GM21447 (cell line): ENCODE results near the gene PWP1.
"Not testable (repeated sequence)": the region's sequence is repeated elsewhere in the genome, so short reads cannot be mapped to it uniquely, and the experiment has no call there.

Experiments used
- ATAC-seq: cut with Tn5 transposase; IDR thresholded peaks from one replicate; pipeline ENCODE4 v1.9.1; 2021; ENCODE audit not compliant: unreplicated experiment

Gene PWP1

GRCh38 chr12:107667464-107667863 lies 18.1 kb upstream of the PWP1 start:
- no peak for ATAC-seq

GRCh38 chr12:107668320-107669098 lies 17.1 kb upstream of the PWP1 start:
- no peak for ATAC-seq

- ATAC-seq: no peak
These were observed 15.7 kb upstream of the PWP1 start for GRCh38 chr12:107669946-107670345.

- no peak for ATAC-seq
These were observed 14.5 kb upstream of the PWP1 start for GRCh38 chr12:107670999-107671643.

- no peak for ATAC-seq
These were observed 7.9 kb upstream of the PWP1 start for GRCh38 chr12:107677671-107678070.

GRCh38 chr12:107679336-107679735 lies 6.3 kb upstream of the PWP1 start:
- no peak for ATAC-seq

DNA sequence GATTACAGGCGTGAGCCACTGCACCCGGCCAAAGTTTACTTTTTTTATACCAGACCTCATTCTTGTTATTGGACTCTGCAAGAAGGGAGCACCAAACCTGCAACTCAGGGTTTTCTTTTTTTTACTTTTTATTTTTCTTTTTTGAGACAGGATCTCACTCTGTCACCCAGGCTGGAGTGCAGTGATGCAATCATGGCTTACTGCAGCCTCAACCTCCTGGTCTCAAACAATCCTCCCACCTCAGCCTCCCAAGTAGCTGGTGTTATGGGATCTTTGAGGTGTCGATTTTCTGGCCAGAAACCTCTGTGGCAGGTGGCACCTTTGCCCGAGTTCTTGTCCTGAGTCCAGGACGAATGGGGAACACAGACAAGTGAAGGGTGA lies 4.2 kb upstream of the PWP1 start:
- no peak for ATAC-seq

DNA sequence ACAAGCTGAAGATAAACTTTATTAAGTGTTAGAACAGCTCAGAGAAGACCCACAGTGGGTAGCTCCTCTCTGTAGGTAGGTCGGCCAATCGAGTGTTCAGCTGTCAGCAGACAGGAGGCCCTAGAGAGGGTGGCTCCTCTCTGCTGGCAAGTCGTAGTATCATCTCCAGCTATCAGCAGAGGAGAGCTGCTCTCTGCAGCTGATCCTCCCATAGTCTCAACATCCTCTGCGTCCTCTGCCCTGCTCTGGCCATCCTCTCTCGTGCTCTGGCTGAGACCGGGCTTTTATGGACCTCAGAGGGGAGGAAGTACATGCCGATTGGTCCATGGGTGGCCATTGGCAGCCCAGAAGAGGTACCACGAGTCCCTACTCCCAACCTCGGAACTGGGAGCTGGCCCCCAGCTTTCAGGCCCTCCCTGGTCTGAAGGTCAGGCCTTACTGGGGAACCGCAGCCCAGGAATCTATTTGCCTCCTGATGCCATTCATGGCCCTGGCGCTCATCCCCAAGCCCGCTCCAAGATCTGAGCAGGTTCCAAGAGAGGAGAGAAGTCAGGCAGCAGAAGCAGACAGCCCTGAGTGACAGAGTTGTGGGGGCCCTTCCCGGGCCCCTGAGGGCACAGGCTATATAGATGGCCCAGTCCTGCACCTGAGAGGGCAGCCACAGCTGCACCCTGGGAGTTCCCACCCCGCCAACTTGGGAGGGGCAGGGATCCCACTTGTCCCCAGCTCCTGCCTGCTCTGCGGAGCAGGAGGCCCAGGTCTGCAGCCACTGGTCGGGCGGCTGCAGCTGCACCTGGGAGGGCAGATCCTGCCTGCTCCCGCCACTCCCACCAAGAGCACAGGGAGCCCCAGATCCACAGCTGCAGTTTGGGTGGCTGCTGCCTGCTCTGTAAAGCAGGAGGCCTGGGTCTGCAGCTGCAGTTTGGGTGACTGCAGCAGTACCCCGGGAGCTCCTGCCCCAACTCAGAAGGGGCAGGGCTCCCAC lies 3.5 kb upstream of the PWP1 start:
- no peak for ATAC-seq

GRCh38 chr12:107684029-107684795 lies 1.4 kb upstream of the PWP1 start:
- no peak for ATAC-seq

GRCh38 chr12:107684990-107685359 lies 624 bp upstream of the PWP1 start:
- no peak for ATAC-seq

GRCh38 chr12:107695772-107696171 lies 10.2 kb downstream of the PWP1 start:
- not testable (repeated sequence) for ATAC-seq

DNA sequence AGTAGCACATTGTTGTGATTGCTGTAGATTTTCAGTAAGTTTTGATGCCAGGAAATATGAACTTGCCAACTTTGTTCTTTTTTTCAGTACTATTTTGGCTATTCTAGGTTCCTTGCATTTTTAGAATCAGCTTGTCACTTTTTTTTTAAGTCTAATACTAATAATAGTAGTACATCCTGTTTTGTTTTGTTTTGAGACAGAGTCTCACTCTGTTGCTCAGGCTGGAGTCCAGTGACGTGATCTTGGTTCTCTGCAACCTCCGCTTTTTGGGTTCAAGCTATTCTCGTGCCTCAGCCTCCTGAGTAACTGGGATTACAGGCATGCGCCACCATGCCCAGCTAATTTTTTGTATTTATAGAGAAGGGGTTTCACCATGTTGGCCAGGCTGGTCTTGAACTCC lies 16.5 kb downstream of the PWP1 start:
- ATAC-seq: no peak

- ATAC-seq: no peak
These were observed 18.4 kb downstream of the PWP1 start for GRCh38 chr12:107704041-107704440.

DNA sequence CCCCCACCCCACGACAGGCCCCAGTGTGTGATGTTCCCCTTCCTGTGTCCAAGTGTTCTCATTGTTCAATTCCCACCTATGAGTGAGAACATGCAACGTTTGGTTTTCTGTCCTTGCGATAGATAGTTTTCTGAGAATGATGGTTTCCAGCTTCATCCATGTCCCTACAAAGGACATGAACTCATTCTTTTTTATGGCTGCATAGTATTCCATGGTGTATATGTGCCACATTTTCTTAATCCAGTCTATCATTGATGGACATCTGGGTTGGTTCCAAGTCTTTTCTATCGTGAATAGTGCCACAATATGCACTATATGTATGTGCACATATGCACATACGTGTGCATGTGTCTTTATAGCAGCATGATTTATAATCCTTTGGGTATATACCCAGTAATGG lies 19.9 kb downstream of the PWP1 start:
- not testable (repeated sequence) for ATAC-seq

- ATAC-seq: no peak
These were observed 30.2 kb downstream of the PWP1 start for GRCh38 chr12:107715780-107716179.

GRCh38 chr12:107718606-107719005 lies 33.0 kb downstream of the PWP1 start:
- ATAC-seq: no peak

GRCh38 chr12:107727327-107727726 lies 41.7 kb downstream of the PWP1 start:
- not testable (repeated sequence) for ATAC-seq

DNA sequence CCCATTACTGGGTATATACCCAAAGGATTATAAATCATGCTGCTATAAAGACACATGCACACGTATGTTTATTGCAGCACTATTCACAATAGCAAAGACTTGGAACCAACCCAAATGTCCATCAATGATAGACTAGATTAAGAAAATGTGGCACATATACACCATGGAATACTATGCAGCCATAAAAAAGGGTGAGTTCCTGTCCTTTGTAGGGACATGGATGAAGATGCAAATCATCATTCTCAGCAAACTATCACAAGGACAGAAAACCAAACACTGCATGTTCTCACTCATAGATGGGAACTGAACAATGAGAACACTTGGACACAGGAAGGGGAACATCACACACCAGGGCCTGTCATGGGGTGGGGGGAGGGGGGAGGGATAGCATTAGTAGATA lies 42.1 kb downstream of the PWP1 start:
- ATAC-seq: not testable (repeated sequence)

DNA sequence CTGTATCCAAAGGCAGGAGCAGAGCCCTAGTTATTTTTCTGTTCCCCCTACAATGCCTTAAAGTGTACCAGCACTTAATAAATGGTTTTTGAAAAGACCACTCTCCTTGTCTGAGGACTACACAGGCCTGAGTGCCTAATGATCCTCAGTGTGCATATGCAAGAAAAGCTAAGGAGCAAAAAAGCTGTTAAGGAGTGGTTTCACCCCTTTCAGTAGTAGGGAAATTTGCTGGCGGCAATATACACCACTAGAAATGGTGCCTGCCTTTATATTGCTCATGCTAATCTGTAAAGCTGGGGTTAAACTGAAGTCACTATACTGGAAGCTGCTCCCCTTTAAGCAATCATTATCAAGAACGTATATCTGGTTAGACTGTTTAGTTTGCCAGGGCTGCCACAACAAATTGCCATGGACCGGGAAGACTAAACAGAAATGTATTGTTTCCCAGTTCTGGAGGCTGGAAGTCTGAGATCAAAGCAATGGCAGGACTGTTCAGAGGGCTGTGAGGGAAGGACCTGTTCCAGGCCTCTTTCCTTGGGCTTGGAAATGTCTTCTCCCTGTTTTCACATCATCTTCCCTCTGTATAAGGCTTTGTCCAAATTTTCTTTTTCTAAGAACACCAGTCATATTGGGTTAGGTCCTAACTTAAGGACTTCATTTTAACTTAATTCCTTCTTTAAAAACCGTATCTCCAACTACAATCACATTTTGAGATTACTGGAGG lies 45.2 kb downstream of the PWP1 start:
- no peak for ATAC-seq

DNA sequence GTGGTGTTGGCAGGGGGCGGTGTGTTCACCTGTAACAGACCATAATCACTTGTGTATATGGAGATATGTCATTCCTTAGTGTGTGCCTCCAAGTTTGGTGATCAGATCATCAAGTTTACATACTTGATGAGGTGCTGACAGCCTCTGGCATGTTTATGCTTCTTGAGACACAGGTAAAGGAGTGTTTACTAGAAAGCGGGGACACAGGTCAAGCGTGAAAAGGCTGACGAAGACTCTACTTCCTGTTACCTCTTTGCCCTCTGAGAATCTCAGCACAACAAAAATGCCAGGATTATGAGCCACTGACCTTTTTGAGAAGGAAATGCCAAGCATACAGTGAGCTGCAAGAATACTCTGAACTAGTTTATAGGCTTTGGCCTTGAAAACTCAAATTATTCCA lies 45.8 kb downstream of the PWP1 start:
- peak; percentile 66 for ATAC-seq
